HepG2 (cell line): ENCODE data around the gene DRD1. TPM values are rescaled to one million over a fixed set of nuclear protein-coding genes. Genes with fewer than 3 reads are reported as not detected.

ENCODE experiments used
- ATF7 ChIP-seq, 2 experiments: fragments of 450-650 bp in 1 of 2; sonication (generic) in 1 of 2; formaldehyde crosslinking in 1 of 2; IDR thresholded peaks; 2 replicates each; pipeline versions ENCODE4 v1.4.0 to v1.6.1; 2016 to 2020; ENCODE audit warnings: antibody characterized with exemption in 1 of 2, mild to moderate bottlenecking in 1 of 2, missing genetic modification reagents in 1 of 2
- HNF4A ChIP-seq: sonication (generic); formaldehyde crosslinking; IDR thresholded peaks from 2 replicates; pipeline ENCODE4 v1.4.0; 2020; ENCODE audit warnings: missing genetic modification reagents
- MED8 ChIP-seq: sonication (generic); formaldehyde crosslinking; IDR thresholded peaks from 2 replicates; pipeline ENCODE4 v1.8.1; 2023; ENCODE audit warnings: mild to moderate bottlenecking, missing genetic modification reagents; ENCODE audit not compliant: insufficient replicate concordance
- NRL ChIP-seq: sonication (generic); formaldehyde crosslinking; IDR thresholded peaks from 2 replicates; pipeline ENCODE4 v1.5.0; 2020; ENCODE audit warnings: missing genetic modification reagents, mild to moderate bottlenecking, moderate library complexity, borderline replicate concordance
- PAXIP1 ChIP-seq: sonication (generic); formaldehyde crosslinking; conservative IDR thresholded peaks from 2 replicates; pipeline ENCODE4 v1.4.0; 2020; ENCODE audit warnings: mild to moderate bottlenecking, missing genetic modification reagents, moderate library complexity
- RFX1 ChIP-seq: fragments of 450-650 bp; IDR thresholded peaks from 2 replicates; pipeline ENCODE4 v1.6.1; 2017
- SMARCC2 ChIP-seq: fragments of 450-650 bp; IDR thresholded peaks from 2 replicates; pipeline ENCODE4 v1.6.1; 2017; ENCODE audit warnings: antibody characterized with exemption, mild to moderate bottlenecking
- SOX13 ChIP-seq, 3 experiments: fragments of 450-650 bp in 1 of 3; sonication (generic) in 1 of 3; formaldehyde crosslinking in 1 of 3; IDR thresholded peaks in 2 of 3; conservative IDR thresholded peaks in 1 of 3; 2 replicates each; pipeline versions ENCODE4 v1.5.0 to v1.6.1; 2016 to 2020; ENCODE audit warnings: antibody characterized with exemption in 1 of 3, mild to moderate bottlenecking in 1 of 3, missing compliant biosample characterization in 1 of 3, missing genetic modification reagents in 1 of 3, moderate library complexity in 1 of 3
- YEATS2 ChIP-seq: sonication (generic); formaldehyde crosslinking; IDR thresholded peaks from 2 replicates; pipeline ENCODE4 v1.4.0; 2020; ENCODE audit warnings: missing genetic modification reagents, borderline replicate concordance
- ZBTB26 ChIP-seq: IDR thresholded peaks from 2 replicates; pipeline ENCODE4 v1.6.1; 2016; ENCODE audit warnings: missing compliant biosample characterization, missing genetic modification reagents, borderline replicate concordance
- ZFP91 ChIP-seq: sonication (generic); formaldehyde crosslinking; IDR thresholded peaks from 2 replicates; pipeline ENCODE4 v1.9.0; 2022; ENCODE audit warnings: missing genetic modification reagents, mild to moderate bottlenecking, borderline replicate concordance
- ZNF30 ChIP-seq: sonication (generic); formaldehyde crosslinking; IDR thresholded peaks from 2 replicates; pipeline ENCODE4 v1.5.0; 2020; ENCODE audit warnings: mild to moderate bottlenecking, missing genetic modification reagents
- ZNF362 ChIP-seq: sonication (generic); formaldehyde crosslinking; IDR thresholded peaks from 2 replicates; pipeline ENCODE4 v1.4.0; 2020; ENCODE audit warnings: missing genetic modification reagents, mild to moderate bottlenecking, borderline replicate concordance
- ZNF574 ChIP-seq: sonication (generic); formaldehyde crosslinking; IDR thresholded peaks from 2 replicates; pipeline ENCODE4 v1.4.0; 2020; ENCODE audit warnings: missing genetic modification reagents
- ZNF691 ChIP-seq: sonication (generic); formaldehyde crosslinking; IDR thresholded peaks from 2 replicates; pipeline ENCODE4 v1.4.0; 2020; ENCODE audit warnings: missing genetic modification reagents, low read depth, mild to moderate bottlenecking, borderline replicate concordance
- polyA plus RNA-seq, 8 experiments: library from polyadenylated mRNA; depleted of rRNA in 3 of 8; stranded (reverse) in 7 of 8; unstranded in 1 of 8; fragments of >200 nt; fragmentation: Illumina TruSeq in 4 of 8; extraction: Trizol in 4 of 8; gene quantifications; 2 replicates each; pipeline versions ENCODE4 v1.2.1 to v1.2.3, GENCODE V29; 2011 to 2016; ENCODE audit warnings: low read depth in 4 of 8, missing spikeins in 1 of 8, mixed read lengths in 1 of 8; ENCODE audit not compliant: insufficient read depth in 1 of 8
- total RNA-seq, 5 experiments: library from RNA; depleted of rRNA; stranded (reverse); fragments of >200 nt; fragmentation: Illumina TruSeq; extraction: Trizol; gene quantifications; 2 replicates each; pipeline ENCODE4 v1.2.3, GENCODE V29; 2016; ENCODE audit warnings: low read depth in 1 of 5

The DRD1 gene
- total and polyA plus RNA-seq, 2 of the 13 experiments (the other 11 are each of a cell fraction or from before 2014, with no cell fraction given) = not detected

GRCh38 chr5:175479125-175479881 is 35.3 kb upstream of the DRD1 start (continued):
- peak; percentile 16; the same call in 1 of the 2 replicates for TF ChIP-seq ZNF574 (CRISPR knock-in tag)
- 0 out of 2 replicates have a peak, but pooled peaks have one; percentile 3 for TF ChIP-seq ZNF362 (CRISPR knock-in tag)
- TF ChIP-seq YEATS2 (CRISPR knock-in tag) = peak; percentile 17; the same call in 1 of the 2 replicates
- TF ChIP-seq ZNF30 = no peak
- no peak for TF ChIP-seq ATF7 (IDR thresholded peaks at IDR 0.05)
- TF ChIP-seq ATF7 (CRISPR knock-in tag; IDR thresholded peaks at IDR 0.05) = no peak
- peak; percentile 80 for TF ChIP-seq HNF4A
- TF ChIP-seq ZBTB26 = no peak
- TF ChIP-seq PAXIP1 (CRISPR knock-in tag) = peak; percentile 58
- TF ChIP-seq ZNF691 (CRISPR knock-in tag) = peak; percentile 37; the same call in 1 of the 2 replicates
- TF ChIP-seq SMARCC2 = no peak
- TF ChIP-seq SOX13 (IDR thresholded peaks at IDR 0.05) = no peak
- 0 out of 4 replicates have a peak, but pooled peaks of 1 of the 2 experiments have one; percentile 6 for TF ChIP-seq SOX13 (CRISPR knock-in tag; conservative IDR thresholded peaks at IDR 0.05 in 1 of 2, IDR thresholded peaks at IDR 0.05 in 1 of 2)
- peak; percentile 5; the same call in 1 of the 2 replicates for TF ChIP-seq ZFP91 (CRISPR knock-in tag)
- no peak for TF ChIP-seq MED8 (CRISPR knock-in tag)
- no peak for TF ChIP-seq RFX1
- no peak for TF ChIP-seq NRL (CRISPR knock-in tag)
